Kidney epithelial cell (primary cell): ENCODE measurements around the gene LCE3D. TPM values are rescaled to one million over a fixed set of nuclear protein-coding genes. Genes with fewer than 3 reads are reported as not detected.
"Not testable (repeated sequence)": the region's sequence is repeated elsewhere in the genome, so short reads cannot be mapped to it uniquely, and the experiment has no call there.

ENCODE experiments used
- DNase-seq: peaks from one replicate; pipeline ENCODE4 v3.0.0-alpha.2; 2010; ENCODE audit warnings: low read depth
- H3K27me3 ChIP-seq: 2 replicates; pipeline ENCODE4 v1.6.0; 2011; ENCODE audit warnings: low read length; ENCODE audit not compliant: control insufficient read depth, insufficient read depth
- H3K36me3 ChIP-seq: 2 replicates; pipeline ENCODE4 v1.5.1; 2011; ENCODE audit warnings: low read length; ENCODE audit not compliant: control insufficient read depth, insufficient read depth
- H3K4me3 ChIP-seq: 2 replicates; pipeline ENCODE4 v1.5.1; 2011; ENCODE audit warnings: low read depth, mild to moderate bottlenecking, control low read depth, low read length
- total RNA-seq: library from RNA; depleted of rRNA; stranded (reverse); fragments of >200 nt; gene quantifications from 2 replicates; pipeline ENCODE4 v1.2.3, GENCODE V29; 2015
- TF ChIP-seq, protein P1 (sequence below): IDR thresholded peaks from 2 replicates; pipeline ENCODE4 v1.5.1; 2011; ENCODE audit warnings: mild to moderate bottlenecking, moderate library complexity, low read length, control low read depth, inconsistent platforms; ENCODE audit not compliant: insufficient read depth, poor library complexity, severe bottlenecking

The LCE3D gene
- total RNA-seq, 1 donor from 2014 or later: not detected

DNA sequence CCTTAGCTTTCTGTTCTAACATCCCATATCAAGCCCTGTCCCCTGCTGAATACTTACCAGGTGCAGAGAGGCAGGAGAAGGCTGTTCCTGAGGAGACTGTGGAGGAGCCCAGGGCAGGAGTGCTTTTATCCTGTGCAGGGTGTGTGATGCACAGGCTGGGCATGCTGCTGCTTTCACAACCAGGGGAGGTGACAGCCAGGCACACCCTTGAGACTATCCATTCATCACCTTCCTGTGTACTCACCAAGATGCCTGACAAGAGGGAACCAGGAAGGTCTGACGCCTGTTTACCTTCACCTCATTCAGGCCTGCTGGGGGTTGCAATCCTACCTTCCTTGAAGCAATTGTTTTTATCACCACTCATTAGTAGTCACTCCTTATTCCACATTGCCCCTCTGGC lies 13.6 kb downstream of the LCE3D start, which contains the start of gene LCE3E:
Gene LCE3E (minus strand): TSS at position 100 of the 400 bp plus-strand sequence. CDS start 572 bp downstream, outside the sequence.
- Histone ChIP-seq H3K27me3 (no peaks in the 10 kb centered on the region), H3K4me3 (no peak within 1 kb of the TSS), H3K36me3 (no peaks in the 10 kb centered on the region)
- DNase-seq: no peak
- TF ChIP-seq, protein P1, sequence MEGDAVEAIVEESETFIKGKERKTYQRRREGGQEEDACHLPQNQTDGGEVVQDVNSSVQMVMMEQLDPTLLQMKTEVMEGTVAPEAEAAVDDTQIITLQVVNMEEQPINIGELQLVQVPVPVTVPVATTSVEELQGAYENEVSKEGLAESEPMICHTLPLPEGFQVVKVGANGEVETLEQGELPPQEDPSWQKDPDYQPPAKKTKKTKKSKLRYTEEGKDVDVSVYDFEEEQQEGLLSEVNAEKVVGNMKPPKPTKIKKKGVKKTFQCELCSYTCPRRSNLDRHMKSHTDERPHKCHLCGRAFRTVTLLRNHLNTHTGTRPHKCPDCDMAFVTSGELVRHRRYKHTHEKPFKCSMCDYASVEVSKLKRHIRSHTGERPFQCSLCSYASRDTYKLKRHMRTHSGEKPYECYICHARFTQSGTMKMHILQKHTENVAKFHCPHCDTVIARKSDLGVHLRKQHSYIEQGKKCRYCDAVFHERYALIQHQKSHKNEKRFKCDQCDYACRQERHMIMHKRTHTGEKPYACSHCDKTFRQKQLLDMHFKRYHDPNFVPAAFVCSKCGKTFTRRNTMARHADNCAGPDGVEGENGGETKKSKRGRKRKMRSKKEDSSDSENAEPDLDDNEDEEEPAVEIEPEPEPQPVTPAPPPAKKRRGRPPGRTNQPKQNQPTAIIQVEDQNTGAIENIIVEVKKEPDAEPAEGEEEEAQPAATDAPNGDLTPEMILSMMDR: no peak

DNA sequence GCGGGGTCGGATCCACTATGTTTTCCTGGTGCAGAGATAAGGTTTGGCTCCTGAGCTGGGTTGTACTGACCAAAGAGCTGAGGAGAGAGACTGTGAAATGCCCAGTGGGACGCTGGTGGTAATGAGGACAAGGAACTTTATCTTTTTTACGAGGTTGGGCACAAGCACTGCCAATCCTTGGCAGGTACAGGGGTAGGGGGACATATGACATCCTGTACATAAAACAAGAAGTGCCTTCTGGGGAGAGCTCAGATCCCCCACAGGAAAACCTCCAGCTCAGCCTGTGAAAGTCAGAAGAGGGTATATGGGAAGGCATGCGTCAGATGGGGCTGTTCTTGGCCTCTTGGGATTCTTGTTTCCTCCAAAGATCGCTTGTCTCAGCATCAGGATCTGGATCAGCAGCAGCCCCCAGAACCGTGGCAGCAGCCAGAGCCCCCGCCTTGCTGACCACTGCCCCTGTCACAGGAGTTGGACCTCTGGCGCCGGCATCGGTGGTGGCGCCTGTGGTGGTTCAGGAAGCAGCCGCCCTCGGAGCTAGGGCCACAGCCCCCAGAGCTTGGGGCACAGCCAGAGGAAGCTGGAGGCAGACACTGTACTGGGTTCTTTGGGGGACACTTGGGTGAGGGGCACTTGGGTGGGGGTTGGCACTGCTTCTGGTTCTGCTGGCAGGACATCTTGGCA lies 14.6 kb downstream of the LCE3D start:
- no peaks in the 10 kb centered on the region for H3K36me3 ChIP-seq
- TF ChIP-seq, protein P1: no peak
- H3K27me3 ChIP-seq: no peaks in the 10 kb centered on the region
- H3K4me3 ChIP-seq: no peak overlapping the region
- no peak for DNase-seq

DNA sequence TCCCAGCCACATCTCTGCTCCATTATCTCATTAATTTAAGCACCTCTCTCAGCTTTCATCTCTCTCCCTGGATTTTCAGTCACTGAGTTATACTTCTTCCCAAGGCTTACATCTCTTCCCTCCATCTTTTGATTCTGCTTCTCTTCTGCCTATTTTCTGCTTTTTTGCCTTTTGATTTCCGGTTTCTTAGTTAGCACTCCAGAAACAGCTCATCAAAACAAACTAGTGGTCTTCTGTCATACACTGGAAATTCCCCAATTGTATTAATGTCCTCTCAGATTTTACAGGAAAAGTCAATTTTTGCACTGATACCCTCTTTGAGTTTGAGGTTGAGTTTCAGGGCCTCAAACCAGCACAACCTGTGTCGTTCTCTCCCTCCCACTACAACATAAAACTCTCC lies 15.2 kb downstream of the LCE3D start:
- no peak for DNase-seq
- no peaks in the 10 kb centered on the region for H3K36me3 ChIP-seq
- no peaks in the 10 kb centered on the region for H3K27me3 ChIP-seq
- TF ChIP-seq, protein P1: no peak
- H3K4me3 ChIP-seq: no peak overlapping the region

DNA sequence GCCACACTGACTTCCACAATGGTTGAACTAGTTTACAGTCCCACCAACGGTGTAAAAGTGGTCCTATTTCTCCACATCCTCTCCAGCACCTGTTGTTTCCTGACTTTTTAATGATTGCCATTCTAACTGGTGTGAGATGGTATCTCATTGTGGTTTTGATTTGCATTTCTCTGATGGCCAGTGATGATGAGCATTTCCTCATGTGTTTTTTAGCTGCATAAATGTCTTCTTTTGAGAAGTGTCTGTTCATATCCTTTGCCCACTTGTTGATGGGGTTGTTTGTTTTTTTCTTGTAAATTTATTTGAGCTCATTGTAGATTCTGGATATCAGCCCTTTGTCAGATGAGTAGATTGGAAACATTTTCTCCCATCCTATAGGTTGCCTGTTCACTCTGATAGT lies 32.0 kb downstream of the LCE3D start:
- not testable (repeated sequence) for H3K36me3 ChIP-seq, DNase-seq, H3K27me3 ChIP-seq, H3K4me3 ChIP-seq

DNA sequence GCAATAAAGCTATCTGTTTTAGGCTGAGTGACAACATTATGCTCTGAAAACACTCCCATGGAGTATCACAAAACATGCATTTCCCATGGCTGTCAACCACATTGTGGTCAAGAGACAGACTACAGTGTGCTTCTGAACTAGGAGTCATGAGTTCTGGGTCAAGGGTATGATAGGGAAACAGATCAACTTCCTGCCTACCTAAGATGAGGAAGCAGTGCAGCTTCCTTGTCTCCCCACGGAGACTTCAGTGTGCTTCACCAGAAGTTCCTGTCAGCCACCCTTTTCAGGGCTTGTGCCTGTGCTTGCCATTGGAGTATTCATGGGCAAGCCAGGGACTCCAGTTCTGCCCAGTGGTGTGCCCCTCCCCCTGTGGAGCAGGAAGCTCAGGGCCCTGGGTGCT lies 33.6 kb downstream of the LCE3D start:
- Histone ChIP-seq H3K36me3 (no peaks in the 10 kb centered on the region), H3K4me3 (no peak overlapping the region), H3K27me3 (no peaks in the 10 kb centered on the region)
- DNase-seq: no peak
- TF ChIP-seq, protein P1: no peak

DNA sequence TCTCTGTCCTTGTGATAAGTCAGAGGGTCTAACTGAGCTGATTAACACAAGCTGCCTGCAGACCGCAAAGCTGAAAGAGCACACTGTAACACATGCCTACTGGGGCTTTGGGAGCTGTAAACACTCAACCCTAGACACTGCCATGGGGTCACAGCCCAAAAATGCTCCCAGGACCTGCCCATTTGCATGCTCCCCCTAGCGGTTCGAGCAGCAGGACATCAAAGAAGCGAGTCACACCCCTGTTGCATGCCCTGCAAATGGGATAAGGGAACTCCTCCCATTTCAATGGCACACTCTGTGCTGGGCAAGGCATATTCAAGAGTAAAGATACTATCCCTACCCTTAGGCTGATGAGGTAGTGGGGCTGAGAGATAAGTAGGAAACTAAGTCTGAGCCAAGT lies 36.5 kb downstream of the LCE3D start:
- Histone ChIP-seq H3K36me3 (no peaks in the 10 kb centered on the region), H3K27me3 (no peaks in the 10 kb centered on the region), H3K4me3 (no peak overlapping the region)
- TF ChIP-seq, protein P1: peak; percentile 2
- DNase-seq: no peak
